ENCODE data around the gene ATP1B3. TPM values are rescaled to one million over a fixed set of nuclear protein-coding genes. Genes with fewer than 3 reads are reported as not detected.

The ATP1B3 gene
- total RNA-seq, 1 experiment from 2014 or later = 250 TPM

GRCh38 chr3:141904203-141904602, 27.8 kb downstream of the ATP1B3 start:
- Histone ChIP-seq H3K14ac (ENCODE audit: insufficient read depth, low read length) (no peak overlapping the region), H3K23me2 (ENCODE audit: insufficient read length, low read depth, low read length, poor library complexity, severe bottlenecking) (no peaks in the 10 kb centered on the region), H3K27ac (ENCODE audit: insufficient read length, low read depth, low read length) (no peak overlapping the region), H3K23ac (ENCODE audit: insufficient read length, low read depth, low read length) (no peak overlapping the region), H3K18ac (ENCODE audit: insufficient read length, low read depth, low read length) (no peak overlapping the region), H3K56ac (ENCODE audit: insufficient read length, low read depth, low read length) (no peak overlapping the region), H4K5ac (ENCODE audit: insufficient read length, low read depth, low read length) (no peak overlapping the region), H2BK5ac (ENCODE audit: insufficient read length, low read length) (no peak overlapping the region), H3K79me1 (ENCODE audit: insufficient read depth, low read depth, low read length, poor library complexity, severe bottlenecking) (peaks cover 13% of the 10 kb centered on the region), H3K4me2 (ENCODE audit: insufficient read depth, insufficient read length, low read length) (no peak overlapping the region), H3K4ac (ENCODE audit: low read depth, low read length) (no peak overlapping the region), H4K20me1 (ENCODE audit: control insufficient read depth, insufficient read depth, insufficient read length) (no peaks in the 10 kb centered on the region), H3T11ph (ENCODE audit: low read length) (no peak overlapping the region), H4K91ac (ENCODE audit: insufficient read length, low read depth, low read length) (no peak overlapping the region), H3K4me1 (ENCODE audit: insufficient read depth, low read length) (no peaks in the 10 kb centered on the region), H2AK5ac (ENCODE audit: insufficient read length, low read length) (no peak overlapping the region), H2BK15ac (ENCODE audit: low read depth, low read length) (no peak overlapping the region), H3K9me3 (ENCODE audit: control insufficient read depth, low read depth, low read length) (peaks cover 9% of the 10 kb centered on the region), H3K9ac (ENCODE audit: extremely low read depth, insufficient read length, low read length) (no peak overlapping the region), H2BK120ac (ENCODE audit: low read depth, low read length, poor library complexity, severe bottlenecking) (no peak overlapping the region), H3K27me3 (ENCODE audit: insufficient read depth, low read length) (no peaks in the 10 kb centered on the region), H3K79me2 (ENCODE audit: insufficient read depth, low read length) (peaks cover 2% of the 10 kb centered on the region; the same call in 1 of the 2 replicates), H4K8ac (replicated peaks; ENCODE audit: insufficient read length, low read depth, low read length) (no peak overlapping the region), H2BK12ac (ENCODE audit: insufficient read length, low read depth, low read length) (no peak overlapping the region), H2BK20ac (ENCODE audit: low read depth, low read length, poor library complexity, severe bottlenecking) (no peak overlapping the region), H2AFZ (ENCODE audit: low read length) (no peak overlapping the region)
- Mint-ChIP-seq H3K9me3 (peaks cover 16% of the 10 kb centered on the region in 2 experiments), H3K4me1 (no peaks in the 10 kb centered on the region), H3K36me3 (ENCODE audit: insufficient read depth in 1 of 3, low read depth in 3 of 3) (peaks cover 46 to 66% (median 65%) of the 10 kb centered on the region in 3 experiments), H3K27me3 (ENCODE audit: low read depth) (no peaks in the 10 kb centered on the region), H3K4me3 (no peak overlapping the region), H3K27ac (no peak overlapping the region)
- TF ChIP-seq CTCF (conservative IDR thresholded peaks at IDR 0.05) = no peak
- WGBS (ENCODE audit: extremely low coverage, insufficient read length, low lambda C conversion rate) = no CpG with 5 or more reads among the region's 4 CpGs
- no peak for DNase-seq

All from H9 (cell line).